ENCODE results near the gene METTL1. TPM values are rescaled to one million over a fixed set of nuclear protein-coding genes. Genes with fewer than 3 reads are reported as not detected.

Gene METTL1
- total and polyA plus RNA-seq, 9 of the 15 experiments (the other 6 are each of a cell fraction or from before 2014, with no cell fraction given) = 12.6 to 65.9 (median 39.2) TPM

GRCh38 chr12:57771873-57772428, at the start of gene METTL1 (continued):
- TF ChIP-seq DEAF1 (CRISPR knock-in tag; IDR thresholded peaks at IDR 0.05) = no peak
- no peak for TF ChIP-seq U2AF2 (optimal IDR thresholded peaks at IDR 0.05; ENCODE audit: low read depth, low read length)
- no peak for TF ChIP-seq CBFA2T2 (conservative IDR thresholded peaks at IDR 0.05)
- no peak for TF ChIP-seq ZNF347 (CRISPR knock-in tag; IDR thresholded peaks at IDR 0.05; ENCODE audit: low read depth)
- no peak for TF ChIP-seq NFATC3 (IDR thresholded peaks at IDR 0.05)
- no peak for TF ChIP-seq ZNF140 (CRISPR knock-in tag; IDR thresholded peaks at IDR 0.05)
- no peak for TF ChIP-seq TFAM (CRISPR knock-in tag; conservative IDR thresholded peaks at IDR 0.05)
- no peak for TF ChIP-seq MCM5 (IDR thresholded peaks at IDR 0.05; ENCODE audit: low read depth)
- no peak for TF ChIP-seq BRF2 (IDR thresholded peaks at IDR 0.05; ENCODE audit: borderline replicate concordance, insufficient read depth, insufficient read length)
- TF ChIP-seq FOXJ3 (CRISPR knock-in tag; IDR thresholded peaks at IDR 0.05) = no peak
- TF ChIP-seq ZNF174 (CRISPR knock-in tag; IDR thresholded peaks at IDR 0.05) = no peak
- no peak for TF ChIP-seq PYGO2 (tag; IDR thresholded peaks at IDR 0.05)
- TF ChIP-seq RFX5 (IDR thresholded peaks at IDR 0.05; ENCODE audit: low read depth, low read length) = no peak
- peak; percentile 79 for TF ChIP-seq FIP1L1 (IDR thresholded peaks at IDR 0.05; ENCODE audit: low read depth, low read length, poor library complexity, severe bottlenecking)
- no peak for TF ChIP-seq STAG1 (CRISPR knock-in tag; IDR thresholded peaks at IDR 0.05; ENCODE audit: borderline replicate concordance)
- TF ChIP-seq ZNF384 (IDR thresholded peaks at IDR 0.05; ENCODE audit: low read depth, low read length) = no peak
- no peak for TF ChIP-seq BRF1 (IDR thresholded peaks at IDR 0.05; ENCODE audit: borderline replicate concordance, extremely low read depth, insufficient read length)
- no peak for TF ChIP-seq SREBF1 (IDR thresholded peaks at IDR 0.05; ENCODE audit: borderline replicate concordance, low read depth, low read length)
- peak; percentile 58 for TF ChIP-seq DACH1 (IDR thresholded peaks at IDR 0.05; ENCODE audit: partially characterized antibody)
- TF ChIP-seq KAT8 (IDR thresholded peaks at IDR 0.05; ENCODE audit: low read depth) = no peak
- TF ChIP-seq TGIF2 (CRISPR knock-in tag; IDR thresholded peaks at IDR 0.05) = no peak
- no peak for TF ChIP-seq HMG20A (CRISPR knock-in tag; conservative IDR thresholded peaks at IDR 0.05)
- TF ChIP-seq DMBX1 (CRISPR knock-in tag; IDR thresholded peaks at IDR 0.05; ENCODE audit: borderline replicate concordance) = no peak
- TF ChIP-seq SRF (CRISPR knock-in tag; IDR thresholded peaks at IDR 0.05) = no peak
- TF ChIP-seq ZNF780A (CRISPR knock-in tag; IDR thresholded peaks at IDR 0.05) = no peak
- no peak for TF ChIP-seq EP300 (IDR thresholded peaks at IDR 0.05; ENCODE audit: low read length)
- TF ChIP-seq TRIM28 (IDR thresholded peaks at IDR 0.05) = peak; percentile 50; the same call in 1 of the 2 replicates
- no peak for TF ChIP-seq GATAD2B (IDR thresholded peaks at IDR 0.05; ENCODE audit: borderline replicate concordance)
- TF ChIP-seq ZNF121 (CRISPR knock-in tag; conservative IDR thresholded peaks at IDR 0.05) = no peak
- no peak for TF ChIP-seq SMAD3 (CRISPR knock-in tag; conservative IDR thresholded peaks at IDR 0.05)

Data from K562 (cell line).